HCT116 (cell line): ENCODE results near the gene RAB27A. TPM values are rescaled to one million over a fixed set of nuclear protein-coding genes. Genes with fewer than 3 reads are reported as not detected.

Experiments used
- ATAC-seq: fragments of 200-7000 bp; cut with Tn5 transposase; 2 replicates; pipeline ENCODE4 v1.9.1; 2020; ENCODE audit warnings: mild to moderate bottlenecking, moderate library complexity
- BruUV-seq: library from RNA; stranded (reverse); fragments of 400-500 nt; replicated peaks from 2 replicates; lab custom pipeline; 2021; lab: Mats Ljungman, UMichigan
- CTCF ChIA-PET: fragments of 300-600 bp; sonication (Branson Sonifier 250); formaldehyde crosslinking; loops from one replicate; lab custom pipeline; 2021; ENCODE audit warnings: antibody characterized with exemption; lab: Charles Lee
- POLR2A ChIA-PET: fragments of 300-600, 350-600 bp; sonication (Branson Sonifier 250); formaldehyde crosslinking; loops from one replicate; lab custom pipeline; 2021; ENCODE audit warnings: antibody characterized with exemption; lab: Charles Lee
- RAD21 ChIA-PET, 2 experiments: fragments of 300-600 bp; sonication (Branson Sonifier 250); formaldehyde crosslinking; loops; one replicate each; lab custom pipeline; 2023; ENCODE audit warnings: low total read pairs in 2 of 2; ENCODE audit not compliant: uncharacterized antibody in 2 of 2, unreplicated experiment in 2 of 2, low non-redundant PET in 1 of 2; lab: Charles Lee
- DNase-seq: peaks from one replicate; pipeline ENCODE4 v3.0.0-alpha.2; 2010; ENCODE audit warnings: low read depth, low spot score
- H2AFZ ChIP-seq: fragments of 200-600 bp; shearing (Covaris generic), sonication (generic); 2 replicates; pipeline ENCODE4 v1.6.1; 2017; ENCODE audit warnings: low read depth, mixed run types, mixed read lengths, antibody characterized with exemption, low read length; ENCODE audit not compliant: poor library complexity, severe bottlenecking
- H3K27ac ChIP-seq: 2 replicates; pipeline ENCODE4 v1.5.1; 2012; ENCODE audit warnings: low read depth, low read length
- H3K27me3 ChIP-seq: fragments of 200-600 bp; sonication (generic); 2 replicates; pipeline ENCODE4 v1.6.1; 2016; ENCODE audit warnings: mixed run types, low read length, mixed read lengths; ENCODE audit not compliant: insufficient read depth
- H3K36me3 ChIP-seq, 2 experiments: fragments of 200-500 bp in 1 of 2; fragments of 200-600 bp in 1 of 2; sonication (Bioruptor generic) in 1 of 2; sonication (generic) in 1 of 2; 2 replicates each; pipeline versions ENCODE4 v1.5.1 to v1.6.1; 2014 to 2016; ENCODE audit warnings: low read length in 2 of 2, inconsistent platforms in 1 of 2, mixed read lengths in 1 of 2, mixed run types in 1 of 2; ENCODE audit not compliant: insufficient read depth in 2 of 2, control insufficient read depth in 1 of 2
- H3K4me1 ChIP-seq, 2 experiments: fragments of 200-600 bp in 1 of 2; sonication (generic) in 1 of 2; 2 replicates each; pipeline versions ENCODE4 v1.5.1 to v1.6.1; 2012 to 2017; ENCODE audit warnings: low read length in 2 of 2, inconsistent platforms in 1 of 2, mild to moderate bottlenecking in 1 of 2, mixed read lengths in 1 of 2, mixed run types in 1 of 2, moderate library complexity in 1 of 2; ENCODE audit not compliant: insufficient read depth in 2 of 2, control insufficient read depth in 1 of 2
- H3K4me2 ChIP-seq: fragments of 200-600 bp; sonication (generic); 2 replicates; pipeline ENCODE4 v1.6.1; 2017; ENCODE audit warnings: mixed run types, low read length, mixed read lengths
- H3K4me3 ChIP-seq, 2 experiments: fragments of 200-600 bp in 1 of 2; sonication (generic) in 1 of 2; replicated peaks in 1 of 2; 2 replicates each; pipeline ENCODE4 v1.5.1; 2011 to 2016; ENCODE audit warnings: low read length in 2 of 2, control low read depth in 1 of 2, low read depth in 1 of 2, mild to moderate bottlenecking in 1 of 2, mixed read lengths in 1 of 2, mixed run types in 1 of 2
- H3K79me2 ChIP-seq: fragments of 200-600 bp; sonication (generic); 2 replicates; pipeline ENCODE4 v1.6.1; 2017; ENCODE audit warnings: mild to moderate bottlenecking, mixed run types, low read length, moderate library complexity, mixed read lengths; ENCODE audit not compliant: insufficient read depth
- H3K9ac ChIP-seq: fragments of 200-600 bp; sonication (generic); 2 replicates; pipeline ENCODE4 v1.6.1; 2016; ENCODE audit warnings: low read length, mixed read lengths
- H3K9me2 ChIP-seq: fragments of 200-600 bp; sonication (generic), shearing (Covaris generic); 2 replicates; pipeline ENCODE4 v1.6.1; 2017; ENCODE audit warnings: mixed run types, mild to moderate bottlenecking, moderate library complexity; ENCODE audit not compliant: insufficient read depth
- H3K9me3 ChIP-seq, 2 experiments: fragments of 200-500 bp in 1 of 2; fragments of 200-600 bp in 1 of 2; sonication (Bioruptor generic) in 1 of 2; sonication (generic) in 1 of 2; 2 replicates each; pipeline ENCODE4 v1.6.1; 2014 to 2017; ENCODE audit warnings: low read length in 2 of 2, mixed read lengths in 2 of 2, inconsistent platforms in 1 of 2, low read depth in 1 of 2, mild to moderate bottlenecking in 1 of 2, mixed run types in 1 of 2, moderate library complexity in 1 of 2; ENCODE audit not compliant: control insufficient read depth in 1 of 2, insufficient read depth in 1 of 2
- H4K20me1 ChIP-seq: fragments of 200-600 bp; sonication (generic), shearing (Covaris generic); 2 replicates; pipeline ENCODE4 v1.6.1; 2017; ENCODE audit warnings: mixed run types, mild to moderate bottlenecking, moderate library complexity; ENCODE audit not compliant: insufficient read depth
- CBX3 ChIP-seq: IDR thresholded peaks from 2 replicates; pipeline ENCODE4 v1.6.1; 2012; ENCODE audit warnings: low read depth
- CEBPB ChIP-seq: IDR thresholded peaks from 2 replicates; pipeline ENCODE4 v1.6.1; 2012; ENCODE audit warnings: low read depth
- EGR1 ChIP-seq: IDR thresholded peaks from 2 replicates; pipeline ENCODE4 v1.6.1; 2012; ENCODE audit warnings: low read depth
- EZH2phosphoT487 ChIP-seq: fragments of 200-600 bp; IDR thresholded peaks from 2 replicates; pipeline ENCODE4 v1.6.1; 2018; ENCODE audit warnings: antibody characterized with exemption, borderline replicate concordance
- FOSL1 ChIP-seq: IDR thresholded peaks from 2 replicates; pipeline ENCODE4 v1.6.1; 2012; ENCODE audit warnings: low read depth
- JUND ChIP-seq: IDR thresholded peaks from 2 replicates; pipeline ENCODE4 v1.6.1; 2012
- POLR2AphosphoS5 ChIP-seq: IDR thresholded peaks from 2 replicates; pipeline ENCODE4 v1.6.1; 2011; ENCODE audit warnings: mild to moderate bottlenecking, low read depth, low read length, moderate library complexity
- RAD21 ChIP-seq: IDR thresholded peaks from 2 replicates; pipeline ENCODE4 v1.6.1; 2012; ENCODE audit warnings: low read depth, mild to moderate bottlenecking
- SIN3A ChIP-seq: IDR thresholded peaks from 2 replicates; pipeline ENCODE4 v1.6.1; 2012; ENCODE audit warnings: low read depth
- SP1 ChIP-seq: IDR thresholded peaks from 2 replicates; pipeline ENCODE4 v1.6.1; 2012; ENCODE audit warnings: low read depth
- SRF ChIP-seq: IDR thresholded peaks from 2 replicates; pipeline ENCODE4 v1.6.1; 2012; ENCODE audit warnings: low read depth
- YY1 ChIP-seq: IDR thresholded peaks from 2 replicates; pipeline ENCODE4 v1.6.1; 2011; ENCODE audit warnings: low read length, low read depth, moderate library complexity, mild to moderate bottlenecking; ENCODE audit not compliant: insufficient replicate concordance; ENCODE audit errors: extremely low read depth
- intact Hi-C: fragments of 100-400 bp; cut with micrococcal nuclease; formaldehyde crosslinking; loops from 2 replicates; pipeline ENCODE4 v1.10.0; 2022
- total RNA-seq: library from RNA; stranded (reverse); gene quantifications from one replicate; pipeline ENCODE4 v1.2.1, GENCODE V29; 2021; ENCODE audit not compliant: unreplicated experiment
- TF ChIP-seq, protein P1 (sequence below): IDR thresholded peaks from 2 replicates; pipeline ENCODE4 v1.6.1; 2012
- TF ChIP-seq, protein P2 (sequence below): IDR thresholded peaks from 2 replicates; pipeline ENCODE4 v1.6.1; 2012
- TF ChIP-seq, protein P3 (sequence below): IDR thresholded peaks from 2 replicates; pipeline ENCODE4 v1.6.1; 2012; ENCODE audit warnings: low read depth
- TF ChIP-seq, protein P4 (sequence below), 3 experiments: fragments of 200-600 bp in 1 of 3; sonication (generic) in 1 of 3; IDR thresholded peaks in 2 of 3; conservative IDR thresholded peaks in 1 of 3; 2 replicates each; pipeline ENCODE4 v1.5.1; 2012 to 2017; ENCODE audit warnings: low read depth in 2 of 3, low read length in 2 of 3, antibody characterized with exemption in 1 of 3, borderline replicate concordance in 1 of 3, control low read depth in 1 of 3, mild to moderate bottlenecking in 1 of 3, mixed read lengths in 1 of 3, mixed run types in 1 of 3, moderate library complexity in 1 of 3; ENCODE audit not compliant: insufficient read depth in 1 of 3

RAB27A gene
- total RNA-seq, 1 experiment from 2014 or later = 8.8 TPM

DNA sequence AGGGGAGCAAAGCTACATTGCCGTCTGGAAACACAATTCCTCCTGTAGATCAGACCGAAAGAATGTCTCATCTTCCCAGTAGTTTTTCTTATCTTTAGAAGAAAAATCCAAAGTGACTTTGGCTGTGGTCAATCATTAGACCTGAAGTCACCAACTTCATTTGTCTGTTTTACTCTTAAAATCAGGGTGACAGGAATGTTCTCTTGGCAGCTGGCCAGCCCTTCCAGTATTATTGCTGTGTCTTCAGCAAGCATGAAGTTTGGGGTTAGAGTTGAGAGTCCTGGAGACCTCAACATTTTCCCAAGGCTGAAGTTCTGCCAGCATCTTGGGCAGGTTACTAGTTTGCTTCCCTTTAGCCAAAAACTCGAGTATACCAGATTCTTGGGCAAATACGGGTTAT lies 125.3 kb downstream of the RAB27A start:
- TF ChIP-seq SIN3A = no peak
- no peak for TF ChIP-seq CEBPB
- TF ChIP-seq EGR1 = no peak
- TF ChIP-seq FOSL1 = no peak
- TF ChIP-seq, protein P1, sequence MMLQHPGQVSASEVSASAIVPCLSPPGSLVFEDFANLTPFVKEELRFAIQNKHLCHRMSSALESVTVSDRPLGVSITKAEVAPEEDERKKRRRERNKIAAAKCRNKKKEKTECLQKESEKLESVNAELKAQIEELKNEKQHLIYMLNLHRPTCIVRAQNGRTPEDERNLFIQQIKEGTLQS = no peak
- no peak for TF ChIP-seq JUND
- no peak for TF ChIP-seq SRF
- TF ChIP-seq YY1 = no peak
- TF ChIP-seq SP1 = no peak
- TF ChIP-seq, protein P2, sequence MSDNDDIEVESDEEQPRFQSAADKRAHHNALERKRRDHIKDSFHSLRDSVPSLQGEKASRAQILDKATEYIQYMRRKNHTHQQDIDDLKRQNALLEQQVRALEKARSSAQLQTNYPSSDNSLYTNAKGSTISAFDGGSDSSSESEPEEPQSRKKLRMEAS = no peak
- no peak for TF ChIP-seq POLR2AphosphoS5
- no peak for TF ChIP-seq RAD21
- no peak for TF ChIP-seq EZH2phosphoT487
- TF ChIP-seq CBX3 = no peak
- TF ChIP-seq, protein P3, sequence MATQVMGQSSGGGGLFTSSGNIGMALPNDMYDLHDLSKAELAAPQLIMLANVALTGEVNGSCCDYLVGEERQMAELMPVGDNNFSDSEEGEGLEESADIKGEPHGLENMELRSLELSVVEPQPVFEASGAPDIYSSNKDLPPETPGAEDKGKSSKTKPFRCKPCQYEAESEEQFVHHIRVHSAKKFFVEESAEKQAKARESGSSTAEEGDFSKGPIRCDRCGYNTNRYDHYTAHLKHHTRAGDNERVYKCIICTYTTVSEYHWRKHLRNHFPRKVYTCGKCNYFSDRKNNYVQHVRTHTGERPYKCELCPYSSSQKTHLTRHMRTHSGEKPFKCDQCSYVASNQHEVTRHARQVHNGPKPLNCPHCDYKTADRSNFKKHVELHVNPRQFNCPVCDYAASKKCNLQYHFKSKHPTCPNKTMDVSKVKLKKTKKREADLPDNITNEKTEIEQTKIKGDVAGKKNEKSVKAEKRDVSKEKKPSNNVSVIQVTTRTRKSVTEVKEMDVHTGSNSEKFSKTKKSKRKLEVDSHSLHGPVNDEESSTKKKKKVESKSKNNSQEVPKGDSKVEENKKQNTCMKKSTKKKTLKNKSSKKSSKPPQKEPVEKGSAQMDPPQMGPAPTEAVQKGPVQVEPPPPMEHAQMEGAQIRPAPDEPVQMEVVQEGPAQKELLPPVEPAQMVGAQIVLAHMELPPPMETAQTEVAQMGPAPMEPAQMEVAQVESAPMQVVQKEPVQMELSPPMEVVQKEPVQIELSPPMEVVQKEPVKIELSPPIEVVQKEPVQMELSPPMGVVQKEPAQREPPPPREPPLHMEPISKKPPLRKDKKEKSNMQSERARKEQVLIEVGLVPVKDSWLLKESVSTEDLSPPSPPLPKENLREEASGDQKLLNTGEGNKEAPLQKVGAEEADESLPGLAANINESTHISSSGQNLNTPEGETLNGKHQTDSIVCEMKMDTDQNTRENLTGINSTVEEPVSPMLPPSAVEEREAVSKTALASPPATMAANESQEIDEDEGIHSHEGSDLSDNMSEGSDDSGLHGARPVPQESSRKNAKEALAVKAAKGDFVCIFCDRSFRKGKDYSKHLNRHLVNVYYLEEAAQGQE = no peak
- TF ChIP-seq, protein P4, sequence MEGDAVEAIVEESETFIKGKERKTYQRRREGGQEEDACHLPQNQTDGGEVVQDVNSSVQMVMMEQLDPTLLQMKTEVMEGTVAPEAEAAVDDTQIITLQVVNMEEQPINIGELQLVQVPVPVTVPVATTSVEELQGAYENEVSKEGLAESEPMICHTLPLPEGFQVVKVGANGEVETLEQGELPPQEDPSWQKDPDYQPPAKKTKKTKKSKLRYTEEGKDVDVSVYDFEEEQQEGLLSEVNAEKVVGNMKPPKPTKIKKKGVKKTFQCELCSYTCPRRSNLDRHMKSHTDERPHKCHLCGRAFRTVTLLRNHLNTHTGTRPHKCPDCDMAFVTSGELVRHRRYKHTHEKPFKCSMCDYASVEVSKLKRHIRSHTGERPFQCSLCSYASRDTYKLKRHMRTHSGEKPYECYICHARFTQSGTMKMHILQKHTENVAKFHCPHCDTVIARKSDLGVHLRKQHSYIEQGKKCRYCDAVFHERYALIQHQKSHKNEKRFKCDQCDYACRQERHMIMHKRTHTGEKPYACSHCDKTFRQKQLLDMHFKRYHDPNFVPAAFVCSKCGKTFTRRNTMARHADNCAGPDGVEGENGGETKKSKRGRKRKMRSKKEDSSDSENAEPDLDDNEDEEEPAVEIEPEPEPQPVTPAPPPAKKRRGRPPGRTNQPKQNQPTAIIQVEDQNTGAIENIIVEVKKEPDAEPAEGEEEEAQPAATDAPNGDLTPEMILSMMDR (IDR thresholded peaks at IDR 0.05 in 2 of 3, conservative IDR thresholded peaks at IDR 0.05 in 1 of 3; ENCODE audit: borderline replicate concordance in 1 of 3, insufficient read depth in 1 of 3, low read depth in 2 of 3, low read length in 2 of 3) = no peak
- no peak for ATAC-seq
- intact Hi-C loops = no loop called here
- Histone ChIP-seq H3K27me3 (peaks cover 6% of the 10 kb centered on the region; the same call in 1 of the 2 replicates), H2AFZ (no peak overlapping the region), H4K20me1 (no peaks in the 10 kb centered on the region), H3K36me3 (no peaks in the 10 kb centered on the region), H3K79me2 (no peaks in the 10 kb centered on the region), H3K4me2 (no peak overlapping the region), H3K4me1 (no peaks in the 10 kb centered on the region), H3K9me2 (no peaks in the 10 kb centered on the region), H3K9ac (no peak overlapping the region), H3K9me3 (no peaks in the 10 kb centered on the region), H3K27ac (no peak overlapping the region), H3K4me3 (no peak overlapping the region)
- CTCF ChIA-PET = no interaction called here
- POLR2A ChIA-PET = no interaction called here
- no TSS peak for BruUV-seq
- no peak for DNase-seq
- RAD21 ChIA-PET = no interaction called here
